Fibroblast of lung (primary cell): ENCODE results near the gene SMTN. TPM values are rescaled to one million over a fixed set of nuclear protein-coding genes. Genes with fewer than 3 reads are reported as not detected.
"Not testable (repeated sequence)": the region's sequence is repeated elsewhere in the genome, so short reads cannot be mapped to it uniquely, and the experiment has no call there.

ENCODE experiments used
- DNase-seq, 2 donors: peaks; one replicate each; pipeline versions ENCODE4 v3.0.0 to v3.0.0-alpha.2; 2010; ENCODE audit warnings: low read depth in 2 of 2
- H2AFZ ChIP-seq: 2 replicates; pipeline ENCODE4 v1.5.1; 2012; ENCODE audit warnings: low read length, control low read depth, inconsistent platforms
- H3K27ac ChIP-seq: 2 replicates; pipeline ENCODE4 v1.5.1; 2011; ENCODE audit warnings: low read length, control low read depth; ENCODE audit not compliant: insufficient read depth
- H3K27me3 ChIP-seq: 2 replicates; pipeline ENCODE4 v1.5.1; 2011; ENCODE audit warnings: mild to moderate bottlenecking, low read length; ENCODE audit not compliant: control insufficient read depth, insufficient read depth
- H3K36me3 ChIP-seq: 2 replicates; pipeline ENCODE4 v1.5.1; 2011; ENCODE audit warnings: low read length; ENCODE audit not compliant: control insufficient read depth, insufficient read depth
- H3K4me1 ChIP-seq: 2 replicates; pipeline ENCODE4 v1.5.1; 2011; ENCODE audit warnings: low read length; ENCODE audit not compliant: control insufficient read depth, insufficient read depth; ENCODE audit errors: extremely low read depth
- H3K4me2 ChIP-seq: 2 replicates; pipeline ENCODE4 v1.5.1; 2011; ENCODE audit warnings: low read length, control low read depth; ENCODE audit not compliant: insufficient read depth; ENCODE audit errors: extremely low read depth
- H3K4me3 ChIP-seq, 4 experiments: fragments of 200-600 bp in 1 of 4; sonication (generic) in 1 of 4; replicated peaks in 1 of 4; 2 replicates each; pipeline ENCODE4 v1.5.1; 2011 to 2016; ENCODE audit warnings: low read length in 4 of 4, low read depth in 3 of 4, mild to moderate bottlenecking in 3 of 4, control low read depth in 2 of 4, inconsistent platforms in 1 of 4, mixed read lengths in 1 of 4; ENCODE audit not compliant: insufficient read depth in 1 of 4; ENCODE audit errors: control extremely low read depth in 1 of 4
- H3K79me2 ChIP-seq: 2 replicates; pipeline ENCODE4 v1.5.1; 2012; ENCODE audit warnings: mild to moderate bottlenecking, low read length, inconsistent platforms; ENCODE audit not compliant: control insufficient read depth, insufficient read depth
- H3K9ac ChIP-seq: 2 replicates; pipeline ENCODE4 v1.5.1; 2011; ENCODE audit warnings: mild to moderate bottlenecking, low read length, control low read depth; ENCODE audit not compliant: insufficient read depth
- H3K9me3 ChIP-seq: 2 replicates; pipeline ENCODE4 v1.5.1; 2012; ENCODE audit warnings: low read depth, low read length; ENCODE audit not compliant: control insufficient read depth, insufficient read depth
- H4K20me1 ChIP-seq: 2 replicates; pipeline ENCODE4 v1.5.1; 2011; ENCODE audit warnings: low read length; ENCODE audit not compliant: control insufficient read depth, insufficient read depth; ENCODE audit errors: extremely low read depth
- EZH2 ChIP-seq: IDR thresholded peaks from 2 replicates; pipeline ENCODE4 v1.5.1; 2012; ENCODE audit warnings: low read length, control low read depth, mild to moderate bottlenecking; ENCODE audit errors: missing control alignments
- polyA plus RNA-seq, 2 donors: library from polyadenylated mRNA; depleted of rRNA in 1 of 2; stranded (reverse) in 1 of 2; unstranded in 1 of 2; fragments of >200 nt; gene quantifications; 2 replicates each; pipeline ENCODE4 v1.2.1, GENCODE V29; 2011 to 2012; ENCODE audit warnings: missing spikeins in 1 of 2
- total RNA-seq: library from RNA; depleted of rRNA; stranded (reverse); fragments of >200 nt; gene quantifications from 2 replicates; pipeline ENCODE4 v1.2.1, GENCODE V29; 2014
- TF ChIP-seq, protein P1 (sequence below), 2 donors: IDR thresholded peaks in 1 of 2; conservative IDR thresholded peaks in 1 of 2; 1 replicate in 1 of 2; 2 replicates in 1 of 2; pipeline ENCODE4 v1.5.1; 2011 to 2012; ENCODE audit warnings: low read length in 2 of 2, control low read depth in 1 of 2, inconsistent platforms in 1 of 2, low read depth in 1 of 2, mild to moderate bottlenecking in 1 of 2

Gene SMTN
- total and polyA plus RNA-seq, 2 donors (not counting 1 experiment from before 2014, with no cell fraction given) = 43.7 to 95.1 TPM

DNA sequence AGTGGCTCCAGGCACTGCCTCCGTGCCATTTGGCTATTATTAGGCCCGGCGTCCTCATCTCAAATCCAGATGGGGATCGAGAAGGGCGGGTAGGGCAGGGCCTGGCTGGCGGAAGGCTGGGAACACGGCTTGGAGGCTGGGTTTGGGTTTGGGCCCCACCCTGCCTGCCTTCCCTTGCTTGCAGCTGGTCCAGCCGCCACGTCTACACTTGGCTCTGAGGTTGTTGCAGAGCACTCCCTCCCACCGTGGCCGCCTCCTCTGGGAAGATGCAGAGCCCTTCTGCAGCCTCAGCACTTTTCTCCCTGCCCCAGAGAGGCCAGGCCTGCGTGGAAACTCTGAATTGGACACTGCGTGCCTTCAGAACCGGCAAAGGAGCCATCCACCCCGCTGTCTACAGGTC, 5.2 kb upstream of the SMTN start:
- Histone ChIP-seq H3K27ac (peak overlapping the region; percentile 58), H3K27me3 (no peaks in the 10 kb centered on the region), H4K20me1 (no peaks in the 10 kb centered on the region), H2AFZ (peak overlapping the region; percentile 48), H3K4me3 (no peak overlapping the region), H3K79me2 (no peaks in the 10 kb centered on the region), H3K4me2 (no peak overlapping the region), H3K4me1 (peaks cover 3% of the 10 kb centered on the region), H3K36me3 (no peaks in the 10 kb centered on the region), H3K9ac (peak overlapping the region; percentile 51), H3K9me3 (no peaks in the 10 kb centered on the region)
- no peak for TF ChIP-seq EZH2
- DNase-seq = peak in 1 of 2 donors; percentile 93

DNA sequence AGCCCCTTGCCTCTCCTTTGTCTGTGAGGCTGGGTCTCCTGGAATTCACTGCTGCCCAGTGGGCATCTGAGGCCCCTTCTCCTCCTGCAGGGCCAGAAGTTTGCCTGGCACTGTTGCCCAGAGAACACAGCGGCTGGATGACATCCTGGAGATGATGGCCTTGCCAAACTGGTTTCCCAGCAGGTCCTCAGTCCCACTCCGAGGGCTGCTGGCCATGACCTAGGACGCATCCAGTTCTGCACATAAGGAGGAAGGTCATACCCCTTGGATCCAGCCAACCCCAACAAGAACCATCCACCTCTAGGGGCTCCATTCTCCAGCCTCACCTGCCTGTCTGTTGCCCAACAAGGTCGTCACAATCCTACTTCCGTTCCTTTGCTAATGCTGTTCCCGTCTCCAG, 3.4 kb upstream of the SMTN start:
- Histone ChIP-seq H3K4me2 (no peak overlapping the region), H3K27ac (no peak overlapping the region), H3K36me3 (no peaks in the 10 kb centered on the region), H3K4me1 (peaks cover 3% of the 10 kb centered on the region), H3K79me2 (peaks cover 15% of the 10 kb centered on the region), H2AFZ (no peak overlapping the region), H3K27me3 (no peaks in the 10 kb centered on the region), H3K9me3 (no peaks in the 10 kb centered on the region), H3K4me3 (no peak overlapping the region), H3K9ac (no peak overlapping the region), H4K20me1 (no peaks in the 10 kb centered on the region)
- no peak for TF ChIP-seq EZH2
- TF ChIP-seq, protein P1, sequence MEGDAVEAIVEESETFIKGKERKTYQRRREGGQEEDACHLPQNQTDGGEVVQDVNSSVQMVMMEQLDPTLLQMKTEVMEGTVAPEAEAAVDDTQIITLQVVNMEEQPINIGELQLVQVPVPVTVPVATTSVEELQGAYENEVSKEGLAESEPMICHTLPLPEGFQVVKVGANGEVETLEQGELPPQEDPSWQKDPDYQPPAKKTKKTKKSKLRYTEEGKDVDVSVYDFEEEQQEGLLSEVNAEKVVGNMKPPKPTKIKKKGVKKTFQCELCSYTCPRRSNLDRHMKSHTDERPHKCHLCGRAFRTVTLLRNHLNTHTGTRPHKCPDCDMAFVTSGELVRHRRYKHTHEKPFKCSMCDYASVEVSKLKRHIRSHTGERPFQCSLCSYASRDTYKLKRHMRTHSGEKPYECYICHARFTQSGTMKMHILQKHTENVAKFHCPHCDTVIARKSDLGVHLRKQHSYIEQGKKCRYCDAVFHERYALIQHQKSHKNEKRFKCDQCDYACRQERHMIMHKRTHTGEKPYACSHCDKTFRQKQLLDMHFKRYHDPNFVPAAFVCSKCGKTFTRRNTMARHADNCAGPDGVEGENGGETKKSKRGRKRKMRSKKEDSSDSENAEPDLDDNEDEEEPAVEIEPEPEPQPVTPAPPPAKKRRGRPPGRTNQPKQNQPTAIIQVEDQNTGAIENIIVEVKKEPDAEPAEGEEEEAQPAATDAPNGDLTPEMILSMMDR (conservative IDR thresholded peaks at IDR 0.05 in 1 of 2, IDR thresholded peaks at IDR 0.05 in 1 of 2; ENCODE audit: low read depth in 1 of 2, low read length in 2 of 2) = no peak
- no peak for DNase-seq

DNA sequence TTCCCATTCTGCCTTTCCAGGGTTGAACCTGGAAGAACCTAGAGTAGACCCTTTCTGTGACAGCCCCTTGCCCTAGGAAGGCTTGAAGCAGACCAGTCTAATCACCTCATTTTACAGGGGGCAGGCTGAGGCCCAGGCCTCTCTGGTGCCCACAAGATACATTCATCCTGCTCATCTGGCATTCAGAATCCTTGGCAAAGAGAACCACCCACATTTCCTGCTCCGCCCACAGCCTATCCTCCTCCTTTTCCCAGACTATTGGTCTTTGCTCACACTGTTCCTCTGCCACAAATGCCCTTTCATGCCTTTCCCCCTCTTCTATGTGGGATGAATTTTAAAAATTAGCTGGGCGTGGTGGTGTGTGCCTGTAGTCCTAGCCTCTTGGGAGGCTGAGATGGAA, 2.7 kb upstream of the SMTN start:
- Histone ChIP-seq H2AFZ (peak overlapping the region; percentile 4), H3K79me2 (peaks cover 22% of the 10 kb centered on the region)
- H3K4me2 ChIP-seq, H3K9ac ChIP-seq, H3K9me3 ChIP-seq, H3K4me3 ChIP-seq, H3K27ac ChIP-seq, H4K20me1 ChIP-seq, H3K36me3 ChIP-seq, H3K27me3 ChIP-seq, DNase-seq, H3K4me1 ChIP-seq: not testable (repeated sequence)

DNA sequence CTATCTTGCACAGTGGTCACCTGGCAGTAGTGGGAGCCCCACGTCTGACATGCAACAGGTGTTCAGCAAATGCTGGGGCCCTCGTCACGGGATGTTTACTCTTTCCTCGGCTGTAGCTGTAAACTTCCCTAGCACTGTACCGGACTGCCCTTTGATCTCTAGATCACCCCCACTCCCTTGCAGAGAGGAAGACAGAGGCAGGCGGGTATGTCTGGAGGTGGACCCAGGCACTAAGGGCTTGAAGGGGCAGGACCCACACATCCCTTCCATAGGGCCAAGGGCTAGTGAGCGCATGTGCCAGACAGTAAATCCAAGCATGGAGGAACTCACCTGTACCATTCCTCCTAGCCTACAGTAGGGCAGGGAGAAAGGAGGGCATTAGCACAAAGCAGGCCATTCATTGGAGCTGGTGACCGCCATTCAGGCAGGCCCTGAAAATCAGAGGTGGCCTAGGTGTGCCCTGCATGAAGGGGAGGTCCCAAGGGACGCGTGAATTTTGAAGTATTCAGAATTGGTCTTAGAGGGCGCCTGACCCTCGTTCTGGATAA, 1.9 kb upstream of the SMTN start:
- Histone ChIP-seq H3K27ac (no peak overlapping the region), H2AFZ (no peak overlapping the region), H3K27me3 (no peaks in the 10 kb centered on the region), H4K20me1 (no peaks in the 10 kb centered on the region), H3K4me1 (peaks cover 16% of the 10 kb centered on the region), H3K4me3 (no peak overlapping the region), H3K79me2 (peaks cover 30% of the 10 kb centered on the region), H3K4me2 (no peak overlapping the region), H3K36me3 (peaks cover 8% of the 10 kb centered on the region), H3K9me3 (no peaks in the 10 kb centered on the region), H3K9ac (no peak overlapping the region)
- no peak for DNase-seq
- TF ChIP-seq, protein P1 (conservative IDR thresholded peaks at IDR 0.05 in 1 of 2, IDR thresholded peaks at IDR 0.05 in 1 of 2; ENCODE audit: low read depth in 1 of 2, low read length in 2 of 2) = no peak
- no peak for TF ChIP-seq EZH2
